ENCODE measurements around the gene ATP11B.

ATP11B gene

GRCh38 chr3:182912474-182912873 lies 119.2 kb downstream of the ATP11B start:
- DNase-seq = no peak

- no peak for DNase-seq
Observed at GRCh38 chr3:182913889-182914288, 120.6 kb downstream of the ATP11B start.

GRCh38 chr3:182914341-182914740 lies 121.0 kb downstream of the ATP11B start:
- DNase-seq = no peak

DNA sequence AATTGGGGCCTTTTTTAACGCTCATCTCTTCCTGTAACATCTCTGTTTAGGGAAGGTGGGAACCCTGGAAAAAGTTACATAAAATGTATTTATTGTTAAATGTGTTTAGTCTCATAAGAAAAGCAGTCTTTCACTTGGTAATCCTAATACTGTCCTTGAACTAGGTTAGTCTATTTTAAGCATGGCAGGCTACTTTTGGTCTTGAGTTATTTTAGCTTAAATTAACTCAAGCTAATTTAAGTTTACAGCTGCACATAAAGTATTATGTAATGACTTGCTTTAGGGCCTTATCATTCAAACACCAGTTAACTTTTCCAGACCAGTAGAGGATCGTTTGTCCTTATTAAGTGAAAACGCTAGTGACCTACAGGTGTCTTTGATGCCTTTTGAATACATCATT lies 123.8 kb downstream of the ATP11B start:
- DNase-seq = no peak

- DNase-seq = no peak
Observed at GRCh38 chr3:182919866-182920357, 126.6 kb downstream of the ATP11B start.

DNA sequence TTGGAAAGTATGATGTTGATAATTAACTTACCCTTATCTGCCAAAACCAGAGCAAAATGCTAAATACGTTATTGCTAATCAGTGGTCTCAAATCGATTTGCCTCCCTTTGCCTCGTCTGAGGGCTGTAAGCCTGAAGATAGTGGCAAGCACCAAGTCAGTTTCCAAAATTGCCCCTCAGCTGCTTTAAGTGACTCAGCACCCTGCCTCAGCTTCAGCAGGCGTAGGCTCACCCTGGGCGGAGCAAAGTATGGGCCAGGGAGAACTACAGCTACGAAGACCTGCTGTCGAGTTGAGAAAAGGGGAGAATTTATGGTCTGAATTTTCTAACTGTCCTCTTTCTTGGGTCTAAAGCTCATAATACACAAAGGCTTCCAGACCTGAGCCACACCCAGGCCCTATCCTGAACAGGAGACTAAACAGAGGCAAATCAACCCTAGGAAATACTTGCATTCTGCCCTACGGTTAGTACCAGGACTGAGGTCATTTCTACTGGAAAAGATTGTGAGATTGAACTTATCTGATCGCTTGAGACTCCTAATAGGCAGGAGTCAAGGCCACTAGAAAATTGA lies 127.3 kb downstream of the ATP11B start:
- no peak for DNase-seq

DNA sequence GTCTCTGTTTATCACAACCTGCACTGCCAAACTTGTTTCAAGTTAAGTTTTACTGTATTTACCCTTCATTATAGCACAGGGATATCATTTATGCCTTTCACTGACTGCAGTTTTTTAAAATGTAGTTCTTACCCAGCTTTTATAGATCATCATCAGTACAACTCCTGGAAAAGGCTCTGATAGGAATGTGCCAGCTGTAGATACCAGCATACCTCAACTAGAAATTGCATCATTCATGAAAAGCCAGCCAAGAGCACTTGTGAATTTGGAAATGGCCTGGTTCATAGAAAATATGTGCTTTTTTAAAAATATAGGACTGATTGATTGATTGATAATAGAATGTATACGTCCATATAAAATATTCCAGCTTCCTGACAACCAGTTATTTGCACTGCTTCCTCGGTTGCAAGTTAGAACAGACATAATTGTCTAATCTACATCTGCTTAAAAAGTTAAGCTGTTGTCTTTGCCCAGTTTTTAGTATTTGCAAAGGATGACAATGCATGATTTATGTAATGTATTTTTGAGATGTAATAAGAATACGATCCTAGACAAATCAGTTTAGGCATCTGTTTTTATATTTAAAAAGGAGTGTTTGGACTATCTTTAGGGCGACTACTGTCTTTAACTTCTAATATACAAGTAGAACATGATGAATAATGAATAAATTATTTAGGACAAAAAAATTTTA lies 128.5 kb downstream of the ATP11B start:
- DNase-seq = no peak

- DNase-seq = no peak
Observed at GRCh38 chr3:182925330-182925943, 132.1 kb downstream of the ATP11B start.

GRCh38 chr3:182925944-182926337 lies 132.6 kb downstream of the ATP11B start:
- no peak for DNase-seq

- no peak for DNase-seq
Observed at GRCh38 chr3:182935803-182936202, 142.5 kb downstream of the ATP11B start.

GRCh38 chr3:182936239-182936917 lies 143.1 kb downstream of the ATP11B start:
- no peak for DNase-seq

- no peak for DNase-seq
Observed at GRCh38 chr3:182936918-182937285, 143.6 kb downstream of the ATP11B start.

- no peak for DNase-seq
Observed at GRCh38 chr3:182937293-182938051, 144.2 kb downstream of the ATP11B start.

DNA sequence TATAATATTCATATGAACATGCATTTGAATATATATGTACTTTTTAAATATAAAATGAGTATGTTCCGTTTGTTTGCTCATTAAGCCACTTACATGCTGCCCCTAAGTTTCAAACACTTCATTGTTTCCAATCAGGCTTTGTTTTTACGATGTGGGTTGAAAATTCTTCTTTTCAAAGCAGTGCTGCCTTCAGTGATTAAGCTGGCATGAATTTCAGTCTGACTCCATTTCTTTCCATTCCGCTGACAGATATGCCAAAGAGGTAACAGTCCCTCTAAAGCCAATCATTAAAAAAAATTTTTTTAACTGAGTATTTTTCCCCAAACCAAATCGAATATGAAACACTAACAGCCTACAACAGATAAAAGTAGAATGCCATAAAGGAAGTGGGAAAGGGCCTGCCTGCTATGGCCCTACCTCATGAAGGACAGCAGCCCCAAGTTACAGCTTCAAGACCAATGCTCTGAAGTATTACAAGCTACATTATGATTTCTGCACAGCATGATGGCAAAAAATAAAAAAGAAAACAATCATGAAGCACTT lies 147.0 kb downstream of the ATP11B start:
- no peak for DNase-seq

DNA sequence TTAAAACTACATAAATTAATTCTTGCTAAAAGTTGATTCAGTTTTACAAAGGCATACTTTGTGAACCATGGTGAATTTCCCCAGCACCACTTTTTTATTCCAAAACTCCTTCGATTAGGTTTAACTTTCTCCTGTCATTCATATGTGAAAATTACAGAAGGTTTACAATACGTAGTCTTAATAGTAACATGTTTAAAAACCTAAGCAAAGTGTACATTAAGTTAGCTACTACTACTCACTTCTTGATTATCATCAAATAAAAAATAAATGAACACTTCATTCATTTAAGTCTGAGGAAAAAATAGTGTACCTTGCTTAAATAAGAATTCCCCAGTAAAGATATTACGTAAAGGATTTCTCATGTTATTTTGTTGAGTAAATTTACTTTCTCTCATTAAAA lies 148.4 kb downstream of the ATP11B start:
- DNase-seq = no peak

DNA sequence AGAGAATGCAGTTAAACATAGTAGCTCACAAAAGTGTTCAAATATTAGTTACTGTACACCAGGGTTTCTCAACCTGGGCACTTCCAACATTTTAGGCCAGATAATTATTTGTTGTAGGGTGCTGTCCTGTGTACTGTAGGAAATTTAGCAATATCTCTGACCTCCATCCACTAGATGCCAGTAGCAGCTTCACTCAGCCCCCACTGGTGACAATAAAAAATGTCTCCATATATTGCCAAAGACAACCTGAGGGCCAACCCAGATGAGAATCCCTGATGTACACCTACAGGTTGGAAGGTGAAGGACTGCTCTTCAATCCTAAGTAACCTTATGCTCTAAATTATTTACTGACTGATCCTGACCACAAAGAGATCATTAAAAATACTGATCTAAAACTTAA lies 154.6 kb downstream of the ATP11B start:
- no peak for DNase-seq

- no peak for DNase-seq
Observed at GRCh38 chr3:182948305-182948704, 155.0 kb downstream of the ATP11B start.

GRCh38 chr3:182949688-182950087 lies 156.4 kb downstream of the ATP11B start:
- no peak for DNase-seq

- no peak for DNase-seq
Observed at GRCh38 chr3:182954553-182955235, 161.4 kb downstream of the ATP11B start.

GRCh38 chr3:182957226-182957625 lies 163.9 kb downstream of the ATP11B start:
- no peak for DNase-seq

- no peak for DNase-seq
Observed at GRCh38 chr3:182957676-182958266, 164.5 kb downstream of the ATP11B start.
